Measurements from ENCODE around the gene MAP4K1.
"Not testable (repeated sequence)": the region's sequence is repeated elsewhere in the genome, so short reads cannot be mapped to it uniquely, and the experiment has no call there.

MAP4K1 gene

DNA sequence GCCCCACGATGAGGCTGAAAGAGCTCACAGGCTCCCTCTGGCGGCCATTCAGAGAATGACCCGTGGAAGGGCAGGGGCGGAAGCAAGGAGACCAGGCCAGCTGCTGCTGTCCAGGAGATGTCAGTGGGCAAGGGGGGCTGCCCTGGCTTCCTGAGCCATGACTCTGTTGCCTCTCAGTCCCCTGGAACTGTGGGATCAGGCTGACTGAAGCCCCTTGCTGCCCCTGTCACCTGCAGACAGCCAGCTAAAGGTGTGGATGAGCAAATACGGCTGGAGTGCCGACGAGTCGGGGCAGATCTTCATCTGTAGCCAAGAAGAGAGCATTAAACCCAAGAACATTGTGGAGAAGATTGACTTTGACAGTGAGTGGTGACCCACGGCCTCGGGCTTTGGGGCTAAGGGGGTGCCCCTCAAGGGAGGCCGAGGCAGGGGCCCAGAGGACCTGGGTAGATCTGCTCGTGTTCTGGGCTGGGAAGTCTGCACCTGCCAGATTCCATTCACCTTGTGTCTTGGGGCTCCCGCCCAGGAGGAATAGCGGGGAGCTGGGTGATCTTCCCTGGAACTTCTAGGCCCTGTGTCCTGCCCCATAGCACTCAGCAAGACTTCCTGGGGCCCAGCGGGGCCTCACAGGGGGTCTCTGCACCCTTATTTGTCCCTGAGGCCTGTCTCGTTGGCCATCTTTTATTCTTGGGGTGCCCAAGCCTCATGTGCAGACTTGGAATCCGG lies 17.2 kb upstream of the MAP4K1 start:
- DNase-seq (ENCODE audit: low read depth in 2 of 2), result peak; percentile 70 to 71
- TF ChIP-seq, protein P1, sequence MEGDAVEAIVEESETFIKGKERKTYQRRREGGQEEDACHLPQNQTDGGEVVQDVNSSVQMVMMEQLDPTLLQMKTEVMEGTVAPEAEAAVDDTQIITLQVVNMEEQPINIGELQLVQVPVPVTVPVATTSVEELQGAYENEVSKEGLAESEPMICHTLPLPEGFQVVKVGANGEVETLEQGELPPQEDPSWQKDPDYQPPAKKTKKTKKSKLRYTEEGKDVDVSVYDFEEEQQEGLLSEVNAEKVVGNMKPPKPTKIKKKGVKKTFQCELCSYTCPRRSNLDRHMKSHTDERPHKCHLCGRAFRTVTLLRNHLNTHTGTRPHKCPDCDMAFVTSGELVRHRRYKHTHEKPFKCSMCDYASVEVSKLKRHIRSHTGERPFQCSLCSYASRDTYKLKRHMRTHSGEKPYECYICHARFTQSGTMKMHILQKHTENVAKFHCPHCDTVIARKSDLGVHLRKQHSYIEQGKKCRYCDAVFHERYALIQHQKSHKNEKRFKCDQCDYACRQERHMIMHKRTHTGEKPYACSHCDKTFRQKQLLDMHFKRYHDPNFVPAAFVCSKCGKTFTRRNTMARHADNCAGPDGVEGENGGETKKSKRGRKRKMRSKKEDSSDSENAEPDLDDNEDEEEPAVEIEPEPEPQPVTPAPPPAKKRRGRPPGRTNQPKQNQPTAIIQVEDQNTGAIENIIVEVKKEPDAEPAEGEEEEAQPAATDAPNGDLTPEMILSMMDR (IDR thresholded peaks at IDR 0.05; ENCODE audit: low read depth, low read length), result peak; percentile 91
- H3K4me3 ChIP-seq (replicated peaks in 1 of 2; ENCODE audit: low read depth in 2 of 2, low read length in 2 of 2), result no peak overlapping the region

GRCh38 chr19:38632476-38633213 lies 14.9 kb upstream of the MAP4K1 start:
- no peak overlapping the region for H3K4me3 ChIP-seq (replicated peaks in 1 of 2; ENCODE audit: low read depth in 2 of 2, low read length in 2 of 2)
- TF ChIP-seq, protein P1 (IDR thresholded peaks at IDR 0.05; ENCODE audit: low read depth, low read length), result no peak
- no peak for DNase-seq (ENCODE audit: low read depth in 2 of 2)

GRCh38 chr19:38631811-38632475 lies 14.2 kb upstream of the MAP4K1 start:
- H3K4me3 ChIP-seq (replicated peaks in 1 of 2; ENCODE audit: low read depth in 2 of 2, low read length in 2 of 2); DNase-seq (ENCODE audit: low read depth in 2 of 2): not testable (repeated sequence)

- H3K4me3 ChIP-seq (replicated peaks in 1 of 2; ENCODE audit: low read depth in 2 of 2, low read length in 2 of 2), result not testable (repeated sequence)
Measured at GRCh38 chr19:38631301-38631700, 13.5 kb upstream of the MAP4K1 start.

GRCh38 chr19:38629568-38629967 lies 11.8 kb upstream of the MAP4K1 start:
- no peak overlapping the region for H3K4me3 ChIP-seq (replicated peaks in 1 of 2; ENCODE audit: low read depth in 2 of 2, low read length in 2 of 2)
- TF ChIP-seq, protein P1 (IDR thresholded peaks at IDR 0.05; ENCODE audit: low read depth, low read length), result no peak
- no peak for DNase-seq (ENCODE audit: low read depth in 2 of 2)

More at GRCh38 chr19:38631301-38631700, 13.5 kb upstream of the MAP4K1 start:
- not testable (repeated sequence) for DNase-seq (ENCODE audit: low read depth in 2 of 2)

- TF ChIP-seq, protein P1 (IDR thresholded peaks at IDR 0.05; ENCODE audit: low read depth, low read length), result no peak
- DNase-seq (ENCODE audit: low read depth in 2 of 2), result no peak
- no peak overlapping the region for H3K4me3 ChIP-seq (replicated peaks in 1 of 2; ENCODE audit: low read depth in 2 of 2, low read length in 2 of 2)
Measured at GRCh38 chr19:38626401-38626800, 8.6 kb upstream of the MAP4K1 start.

- no peak for DNase-seq (ENCODE audit: low read depth in 2 of 2)
- H3K4me3 ChIP-seq (replicated peaks in 1 of 2; ENCODE audit: low read depth in 2 of 2, low read length in 2 of 2), result no peak overlapping the region
- TF ChIP-seq, protein P1 (IDR thresholded peaks at IDR 0.05; ENCODE audit: low read depth, low read length), result no peak
Measured at GRCh38 chr19:38624822-38625221, 7.1 kb upstream of the MAP4K1 start.
